ENCODE measurements around the gene PSAPL1.

Gene PSAPL1

GRCh38 chr4:7423391-7423790 lies 11.3 kb downstream of the PSAPL1 start:
- DNase-seq (ENCODE audit: low read depth in 1 of 2, low spot score in 1 of 2): no peak
- H3K4me3 ChIP-seq (replicated peaks; ENCODE audit: insufficient read depth, low read length): no peak overlapping the region
- H3K27ac ChIP-seq (replicated peaks): no peak overlapping the region
- H3K27me3 ChIP-seq (ENCODE audit: insufficient read depth, poor library complexity, severe bottlenecking): no peaks in the 10 kb centered on the region
- TF ChIP-seq REST (IDR thresholded peaks at IDR 0.05; ENCODE audit: insufficient replicate concordance, low read depth) (no peak), CTCF (IDR thresholded peaks at IDR 0.05; ENCODE audit: insufficient read depth, low read length) (no peak), POLR2AphosphoS5 (IDR thresholded peaks at IDR 0.05; ENCODE audit: low read depth) (no peak), SPI1 (IDR thresholded peaks at IDR 0.05; ENCODE audit: borderline replicate concordance, low read depth) (no peak), GABPA (IDR thresholded peaks at IDR 0.05; ENCODE audit: low read depth) (no peak)

GRCh38 chr4:7422898-7423180 lies 11.9 kb downstream of the PSAPL1 start:
- Histone ChIP-seq H3K27ac (replicated peaks) (no peak overlapping the region), H3K27me3 (ENCODE audit: insufficient read depth, poor library complexity, severe bottlenecking) (no peaks in the 10 kb centered on the region), H3K4me3 (replicated peaks; ENCODE audit: insufficient read depth, low read length) (no peak overlapping the region)
- no peak for DNase-seq (ENCODE audit: low read depth in 1 of 2, low spot score in 1 of 2)
- no peak for TF ChIP-seq REST (IDR thresholded peaks at IDR 0.05; ENCODE audit: insufficient replicate concordance, low read depth)
- TF ChIP-seq GABPA (IDR thresholded peaks at IDR 0.05; ENCODE audit: low read depth): no peak

GRCh38 chr4:7422151-7422897 lies 12.4 kb downstream of the PSAPL1 start:
- DNase-seq (ENCODE audit: low read depth in 1 of 2, low spot score in 1 of 2): no peak
- H3K4me3 ChIP-seq (replicated peaks; ENCODE audit: insufficient read depth, low read length): no peak overlapping the region
- H3K27me3 ChIP-seq (ENCODE audit: insufficient read depth, poor library complexity, severe bottlenecking): no peaks in the 10 kb centered on the region
- H3K27ac ChIP-seq (replicated peaks): no peak overlapping the region
- TF ChIP-seq REST (IDR thresholded peaks at IDR 0.05; ENCODE audit: insufficient replicate concordance, low read depth): no peak
- TF ChIP-seq CTCF (IDR thresholded peaks at IDR 0.05; ENCODE audit: insufficient read depth, low read length): no peak
- no peak for TF ChIP-seq POLR2AphosphoS5 (IDR thresholded peaks at IDR 0.05; ENCODE audit: low read depth)
- no peak for TF ChIP-seq SPI1 (IDR thresholded peaks at IDR 0.05; ENCODE audit: borderline replicate concordance, low read depth)
- no peak for TF ChIP-seq GABPA (IDR thresholded peaks at IDR 0.05; ENCODE audit: low read depth)
